ENCODE measurements around the gene ZFYVE26. TPM values are rescaled to one million over a fixed set of nuclear protein-coding genes. Genes with fewer than 3 reads are reported as not detected.

Gene ZFYVE26
- total RNA-seq, 1 experiment from 2014 or later, result 19.9 TPM

- Histone ChIP-seq H3K14ac (ENCODE audit: insufficient read depth, low read length) (no peak overlapping the region), H2BK15ac (ENCODE audit: low read depth, low read length) (no peak overlapping the region), H3K9me3 (ENCODE audit: control insufficient read depth, low read depth, low read length) (peaks cover 13% of the 10 kb centered on the region), H2AK5ac (ENCODE audit: insufficient read length, low read length) (no peak overlapping the region), H2BK120ac (ENCODE audit: low read depth, low read length, poor library complexity, severe bottlenecking) (no peak overlapping the region), H3K56ac (ENCODE audit: insufficient read length, low read depth, low read length) (no peak overlapping the region), H3K27me3 (ENCODE audit: insufficient read depth, low read length) (no peaks in the 10 kb centered on the region), H3K23me2 (ENCODE audit: insufficient read length, low read depth, low read length, poor library complexity, severe bottlenecking) (no peaks in the 10 kb centered on the region), H3K9ac (ENCODE audit: extremely low read depth, insufficient read length, low read length) (no peak overlapping the region), H2BK5ac (ENCODE audit: insufficient read length, low read length) (no peak overlapping the region), H2AFZ (ENCODE audit: low read length) (no peak overlapping the region), H3T11ph (ENCODE audit: low read length) (no peak overlapping the region), H2BK12ac (ENCODE audit: insufficient read length, low read depth, low read length) (no peak overlapping the region), H3K4me2 (ENCODE audit: insufficient read depth, insufficient read length, low read length) (no peak overlapping the region), H3K4ac (ENCODE audit: low read depth, low read length) (no peak overlapping the region), H4K5ac (ENCODE audit: insufficient read length, low read depth, low read length) (no peak overlapping the region), H3K18ac (ENCODE audit: insufficient read length, low read depth, low read length) (no peak overlapping the region), H4K20me1 (ENCODE audit: control insufficient read depth, insufficient read depth, insufficient read length) (no peaks in the 10 kb centered on the region), H3K79me1 (ENCODE audit: insufficient read depth, low read depth, low read length, poor library complexity, severe bottlenecking) (no peaks in the 10 kb centered on the region), H3K4me1 (ENCODE audit: insufficient read depth, low read length) (no peaks in the 10 kb centered on the region), H3K23ac (ENCODE audit: insufficient read length, low read depth, low read length) (no peak overlapping the region), H2BK20ac (ENCODE audit: low read depth, low read length, poor library complexity, severe bottlenecking) (no peak overlapping the region), H3K79me2 (ENCODE audit: insufficient read depth, low read length) (no peaks in the 10 kb centered on the region), H4K91ac (ENCODE audit: insufficient read length, low read depth, low read length) (no peak overlapping the region), H4K8ac (replicated peaks; ENCODE audit: insufficient read length, low read depth, low read length) (no peak overlapping the region), H3K27ac (ENCODE audit: insufficient read length, low read depth, low read length) (no peak overlapping the region)
- Mint-ChIP-seq H3K4me1 (peaks cover 3 to 5% of the 10 kb centered on the region in 2 experiments), H3K9me3 (peaks cover 24 to 31% of the 10 kb centered on the region in 2 experiments), H3K4me3 (no peak overlapping the region), H3K36me3 (ENCODE audit: insufficient read depth in 1 of 3, low read depth in 3 of 3) (peaks cover 1 to 7% (median 5%) of the 10 kb centered on the region in 3 experiments; a peak in 5 of 7 replicates), H3K27ac (no peak overlapping the region), H3K27me3 (ENCODE audit: low read depth) (no peaks in the 10 kb centered on the region; the same call in 1 of the 2 replicates)
- no peak for TF ChIP-seq CTCF (conservative IDR thresholded peaks at IDR 0.05)
- no CpG with 5 or more reads among the region's 3 CpGs for WGBS (ENCODE audit: extremely low coverage, insufficient read length, low lambda C conversion rate)
- DNase-seq, result no peak
Observed at GRCh38 chr14:67705211-67705610, 111.2 kb downstream of the ZFYVE26 start.

Data from H9 (cell line).